HG02571 (cell line): ENCODE data around the gene DCXR.

Source experiments
- ATAC-seq: cut with Tn5 transposase; IDR thresholded peaks from one replicate; pipeline ENCODE4 v1.9.1; 2021; ENCODE audit warnings: mild to moderate bottlenecking, moderate library complexity; ENCODE audit not compliant: unreplicated experiment

Gene DCXR

DNA sequence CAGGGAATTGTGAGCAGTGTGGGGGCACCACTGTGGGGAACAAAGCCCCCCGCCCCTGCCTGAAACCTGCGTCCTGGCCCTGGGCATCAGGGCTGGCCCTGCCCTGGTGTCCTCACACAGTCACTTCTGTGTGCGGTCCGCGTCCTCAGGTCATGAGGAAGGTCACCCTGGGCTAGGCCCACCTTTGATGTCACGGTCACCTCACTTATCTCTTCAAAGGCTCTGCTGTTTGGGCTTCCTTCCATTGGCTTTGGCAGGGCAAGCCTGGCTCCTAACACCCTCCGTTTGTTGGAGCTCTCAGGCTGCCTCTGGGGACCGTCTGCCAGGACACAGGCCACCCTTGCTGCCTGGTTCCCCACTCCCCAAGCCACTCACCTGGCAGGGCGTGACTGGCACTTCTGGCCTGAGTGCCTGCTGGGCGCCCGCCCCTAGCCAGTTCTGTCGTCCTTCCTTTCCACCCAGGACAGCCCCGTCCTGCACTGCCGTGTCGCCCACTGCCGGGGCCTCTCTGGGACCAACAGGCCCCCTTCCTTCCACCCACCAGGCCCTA, 23.6 kb downstream of the DCXR start:
- ATAC-seq = no peak

DNA sequence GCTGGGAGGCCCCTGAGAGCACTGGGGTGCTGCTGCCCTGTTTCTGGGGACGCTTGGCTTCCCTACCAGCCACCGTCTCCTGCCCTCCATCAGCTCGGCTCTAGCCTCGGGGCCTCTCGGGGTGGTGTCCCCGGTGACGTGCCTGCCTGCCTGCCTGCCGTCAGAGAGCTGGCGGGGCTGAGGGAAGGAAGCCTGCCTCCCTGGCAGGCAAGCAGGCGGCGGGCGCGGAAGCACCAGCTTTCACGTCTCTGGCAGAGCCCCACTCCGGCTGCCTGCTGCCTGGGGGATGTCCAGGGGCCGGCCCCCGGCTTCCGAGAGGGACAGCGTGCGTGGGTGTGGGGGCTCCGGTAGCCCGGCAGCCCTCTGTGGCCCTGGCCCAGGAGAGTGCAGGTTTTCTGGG, 24.2 kb downstream of the DCXR start:
- no peak for ATAC-seq

DNA sequence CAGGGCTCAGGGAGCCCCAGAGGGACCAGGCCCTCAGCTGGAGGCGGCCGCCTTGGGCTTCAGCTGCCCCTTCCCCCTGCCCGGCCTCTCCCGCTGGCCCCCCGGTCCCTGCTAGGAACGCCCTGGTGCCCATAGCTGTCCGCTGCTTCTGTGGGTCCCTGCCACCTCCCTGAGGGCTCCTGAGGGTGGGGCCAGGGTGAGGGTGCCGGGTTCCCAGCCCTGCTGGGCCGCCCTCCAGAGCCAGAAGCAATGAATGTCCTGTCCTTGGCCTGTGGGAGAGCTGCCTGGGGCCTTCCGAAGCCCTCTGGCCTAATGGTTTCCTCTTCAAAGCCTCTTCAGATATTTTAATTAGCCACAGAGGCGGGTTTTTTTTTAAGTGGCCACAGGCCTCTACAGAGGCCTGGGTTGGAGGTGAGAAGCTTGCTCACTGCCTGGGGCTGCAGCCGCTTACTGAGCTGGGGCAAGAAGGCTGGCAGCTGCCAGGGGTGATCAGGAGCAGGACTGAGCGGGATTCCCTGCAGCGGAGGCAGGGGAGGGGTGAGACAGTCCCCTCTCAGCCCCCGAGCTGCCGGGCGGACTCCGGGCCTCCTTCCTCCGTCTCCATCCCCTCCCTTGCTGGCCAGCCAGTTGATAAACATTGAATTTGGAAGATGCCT, 24.7 kb downstream of the DCXR start:
- ATAC-seq = no peak

DNA sequence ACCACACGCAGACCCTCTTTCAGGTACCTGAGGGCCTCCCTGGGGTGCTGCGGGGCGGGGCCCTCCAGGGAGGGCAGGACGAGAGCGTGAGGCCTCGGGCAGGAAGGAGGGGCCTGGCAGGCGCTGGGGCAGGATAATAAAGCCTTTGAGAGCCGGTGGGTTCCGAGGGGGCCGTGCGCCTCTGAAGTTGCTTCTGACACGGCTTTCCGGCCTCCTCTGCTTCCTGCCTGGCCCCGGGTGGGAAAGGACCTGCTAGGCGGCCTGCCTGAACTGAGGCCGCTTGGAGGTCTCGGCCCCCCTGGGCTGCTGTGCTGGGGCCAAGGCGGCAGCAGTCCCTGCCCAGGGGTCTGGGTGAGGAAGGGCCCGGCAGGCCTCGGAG, 25.2 kb downstream of the DCXR start:
- no peak for ATAC-seq

DNA sequence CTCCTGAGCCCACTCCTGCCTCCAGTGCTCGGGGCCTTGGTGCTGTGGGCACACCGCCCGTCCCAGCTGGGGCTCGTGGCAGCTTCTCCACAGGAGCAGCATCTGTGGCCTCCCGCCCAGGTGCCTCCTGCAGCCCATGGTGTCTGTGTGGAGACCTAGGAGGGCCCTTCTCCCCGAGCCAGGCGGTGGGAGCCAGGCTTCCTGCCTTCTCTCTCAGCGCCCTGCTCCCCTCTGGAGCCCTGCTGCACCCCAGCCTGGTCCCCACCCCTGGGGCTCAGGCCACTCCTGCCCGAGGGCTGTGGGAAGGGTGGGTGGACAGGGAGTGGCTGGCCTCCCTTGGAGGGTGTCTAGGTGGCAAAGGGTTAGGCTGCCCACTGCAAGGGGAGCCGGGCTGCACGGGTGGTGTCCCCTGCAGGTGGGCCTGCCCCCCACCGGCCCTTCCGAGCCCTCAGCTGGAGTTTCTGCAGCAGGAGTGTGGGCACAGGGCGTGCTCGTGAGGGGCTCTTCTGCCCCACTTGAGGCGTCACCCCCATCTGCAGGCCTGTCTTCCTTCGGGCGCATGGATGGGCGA, 25.8 kb downstream of the DCXR start:
- no peak for ATAC-seq

DNA sequence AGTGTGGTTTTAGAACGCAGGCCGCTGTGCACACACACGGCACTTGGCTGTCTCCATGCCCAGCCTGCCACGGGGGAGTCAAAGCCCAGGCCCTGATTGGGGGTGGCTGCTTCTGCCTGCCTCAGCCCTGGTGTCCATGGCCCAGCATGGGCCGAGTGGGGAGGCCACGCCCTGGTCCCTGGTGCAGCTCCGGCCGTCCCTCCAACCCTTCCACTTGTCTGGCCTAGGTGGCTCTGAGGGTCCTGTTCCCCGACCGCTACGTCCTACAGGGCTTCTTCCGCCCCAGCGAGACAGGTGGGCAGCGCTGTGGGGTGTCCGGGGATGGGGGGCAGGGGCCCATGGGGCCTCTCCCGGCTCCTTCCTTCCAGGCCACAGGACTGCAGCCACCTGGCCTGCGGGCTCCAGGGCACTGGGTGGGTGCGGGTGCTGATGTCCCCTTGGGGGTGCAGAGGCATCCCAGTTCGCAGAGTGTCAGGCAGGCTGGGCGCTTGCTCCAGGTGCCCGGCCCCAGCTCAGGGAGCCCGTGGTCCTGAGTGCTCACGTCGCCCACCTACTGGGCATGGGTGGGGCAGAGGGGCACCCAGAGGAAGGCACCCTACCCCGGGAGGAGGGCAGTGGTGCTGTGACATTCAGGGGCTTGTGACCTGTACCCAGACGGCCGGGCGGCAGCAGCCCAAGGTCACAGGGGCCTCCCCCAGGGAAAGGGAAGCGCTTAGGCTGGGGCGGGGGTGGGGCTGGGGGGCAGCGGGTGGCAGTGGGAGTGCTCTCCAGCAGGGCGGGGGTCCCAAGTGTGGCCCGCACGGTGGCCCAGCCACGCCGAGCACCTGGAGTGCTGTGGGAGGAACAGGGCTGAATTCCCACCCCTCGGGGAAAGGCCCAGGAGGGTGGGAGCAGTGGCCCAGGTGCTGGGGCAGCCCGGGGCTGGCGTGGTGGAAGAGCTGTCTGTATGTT, 26.6 kb downstream of the DCXR start:
- ATAC-seq = no peak

DNA sequence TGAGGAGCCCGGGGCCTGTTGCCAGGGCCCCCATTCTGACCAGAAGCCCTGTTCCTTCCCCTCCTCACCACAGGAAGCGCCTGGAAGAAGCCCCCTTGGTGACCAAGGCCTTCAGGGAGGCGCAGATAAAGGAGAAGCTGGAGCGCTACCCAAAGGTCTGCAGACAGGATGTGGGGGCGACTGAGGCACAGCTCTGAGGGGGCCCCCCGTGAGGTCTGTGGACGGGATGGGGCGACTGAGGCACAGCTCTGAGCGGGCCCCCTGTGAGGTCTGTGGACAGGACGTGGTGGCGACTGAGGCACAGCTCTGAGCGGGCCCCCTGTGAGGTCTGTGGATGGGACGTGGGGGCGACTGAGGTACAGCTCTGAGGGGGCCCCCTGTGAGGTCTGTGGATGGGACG, 28.1 kb downstream of the DCXR start:
- no peak for ATAC-seq

DNA sequence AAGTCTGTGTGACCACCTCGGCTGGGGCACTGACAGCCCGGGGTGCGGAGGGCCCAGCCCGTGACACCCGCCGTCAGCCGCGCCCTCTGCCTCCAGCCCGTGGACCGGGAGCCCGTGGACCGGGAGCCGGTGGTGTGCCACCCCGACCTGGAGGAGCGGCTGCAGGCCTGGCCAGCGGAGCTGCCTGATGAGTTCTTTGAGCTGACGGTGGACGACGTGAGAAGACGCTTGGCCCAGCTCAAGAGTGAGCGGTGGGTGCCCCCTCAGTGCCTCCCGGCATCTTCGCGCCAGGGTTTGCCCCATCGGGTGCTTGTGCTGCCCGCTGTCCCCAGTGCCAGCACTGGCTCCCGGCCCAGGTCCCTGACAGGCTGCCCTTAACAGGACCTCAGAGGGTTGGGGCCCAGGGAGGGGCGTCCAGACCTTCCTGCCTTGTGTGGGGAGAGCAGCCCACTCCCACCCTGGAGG, 28.5 kb downstream of the DCXR start:
- ATAC-seq = no peak

DNA sequence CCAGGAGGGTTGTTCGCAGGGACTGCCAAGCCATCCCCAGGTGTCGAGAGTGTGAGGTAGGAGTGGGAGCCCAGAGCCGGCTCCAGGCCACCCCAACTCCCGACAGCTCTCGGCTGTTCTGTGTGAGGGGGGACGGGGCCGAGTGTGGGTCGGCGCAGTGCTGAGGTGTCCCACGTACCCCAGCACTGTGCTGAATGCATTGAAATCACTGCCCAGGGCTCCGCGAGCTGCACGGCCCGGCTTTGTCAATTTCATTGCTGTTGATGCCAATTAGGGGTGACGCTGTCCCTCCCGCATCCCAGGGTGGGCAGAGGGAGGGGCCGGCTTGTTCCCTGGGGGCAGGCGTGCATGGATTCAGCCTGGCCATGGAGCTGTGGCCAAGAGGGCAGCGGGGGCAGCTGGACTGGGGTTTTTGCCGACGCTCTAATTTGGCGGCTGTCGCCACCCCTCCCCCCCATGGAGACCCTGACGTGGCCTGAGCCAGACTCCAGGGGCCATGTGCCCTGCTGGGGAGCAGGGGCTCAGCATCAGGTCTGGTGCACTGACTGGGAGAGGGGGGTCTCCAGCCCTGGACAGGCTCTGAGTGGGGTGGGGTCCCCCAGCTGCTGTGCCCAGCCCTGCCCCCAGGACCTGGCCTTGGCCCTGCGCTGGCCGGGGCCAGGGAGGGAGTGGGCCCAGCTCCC, 29.1 kb downstream of the DCXR start:
- no peak for ATAC-seq

DNA sequence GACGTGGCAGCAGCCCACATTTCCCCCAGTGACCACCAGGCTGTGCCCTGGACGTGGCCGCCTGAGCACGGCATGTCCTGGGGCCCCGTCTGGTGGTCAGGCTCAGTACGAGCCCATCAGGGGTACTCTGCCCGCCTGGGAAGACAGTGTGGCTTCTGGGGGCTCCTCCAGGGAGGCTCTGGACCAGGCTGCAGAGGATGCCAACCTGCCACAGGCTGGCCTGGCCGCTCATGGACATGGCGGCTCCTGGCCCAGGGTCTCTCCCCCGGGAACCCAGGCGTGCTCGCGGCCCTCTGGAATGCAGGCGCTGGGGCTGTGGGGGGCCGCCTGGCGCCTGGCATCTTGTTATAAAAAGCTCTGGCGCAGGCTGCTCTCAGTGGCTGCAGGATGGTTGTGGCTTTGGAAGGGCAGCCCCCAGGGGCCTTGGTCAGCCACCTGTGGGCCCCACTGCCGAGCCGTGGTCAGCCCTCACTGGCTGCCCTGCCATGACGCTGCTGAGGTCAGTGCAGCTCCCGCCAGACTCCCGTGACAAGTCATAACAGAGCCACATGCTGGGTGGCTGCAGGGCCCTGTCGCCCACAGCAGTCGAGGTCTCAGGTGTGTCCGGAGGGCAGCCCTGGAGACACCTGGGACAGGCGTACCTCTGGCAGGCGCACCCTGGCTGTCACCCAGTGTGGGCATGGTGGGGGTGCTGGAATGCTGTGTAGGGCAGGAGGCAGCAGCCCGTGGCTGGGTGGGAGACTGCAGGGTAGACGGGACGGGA, 29.8 kb downstream of the DCXR start:
- ATAC-seq = no peak

DNA sequence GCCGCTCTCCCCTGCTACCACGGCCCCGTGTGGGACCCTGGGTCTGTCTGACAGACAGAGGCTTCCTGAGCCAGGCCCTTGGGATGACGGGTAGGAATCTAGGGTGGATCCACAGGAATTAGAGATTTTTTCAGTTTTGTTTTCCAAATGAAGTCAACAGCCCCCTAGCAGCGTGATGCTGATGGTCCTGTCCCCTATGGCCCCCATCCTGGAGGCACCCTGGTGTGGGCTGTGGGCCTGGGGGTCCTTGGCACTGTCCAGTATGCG, 30.3 kb downstream of the DCXR start:
- ATAC-seq = no peak

DNA sequence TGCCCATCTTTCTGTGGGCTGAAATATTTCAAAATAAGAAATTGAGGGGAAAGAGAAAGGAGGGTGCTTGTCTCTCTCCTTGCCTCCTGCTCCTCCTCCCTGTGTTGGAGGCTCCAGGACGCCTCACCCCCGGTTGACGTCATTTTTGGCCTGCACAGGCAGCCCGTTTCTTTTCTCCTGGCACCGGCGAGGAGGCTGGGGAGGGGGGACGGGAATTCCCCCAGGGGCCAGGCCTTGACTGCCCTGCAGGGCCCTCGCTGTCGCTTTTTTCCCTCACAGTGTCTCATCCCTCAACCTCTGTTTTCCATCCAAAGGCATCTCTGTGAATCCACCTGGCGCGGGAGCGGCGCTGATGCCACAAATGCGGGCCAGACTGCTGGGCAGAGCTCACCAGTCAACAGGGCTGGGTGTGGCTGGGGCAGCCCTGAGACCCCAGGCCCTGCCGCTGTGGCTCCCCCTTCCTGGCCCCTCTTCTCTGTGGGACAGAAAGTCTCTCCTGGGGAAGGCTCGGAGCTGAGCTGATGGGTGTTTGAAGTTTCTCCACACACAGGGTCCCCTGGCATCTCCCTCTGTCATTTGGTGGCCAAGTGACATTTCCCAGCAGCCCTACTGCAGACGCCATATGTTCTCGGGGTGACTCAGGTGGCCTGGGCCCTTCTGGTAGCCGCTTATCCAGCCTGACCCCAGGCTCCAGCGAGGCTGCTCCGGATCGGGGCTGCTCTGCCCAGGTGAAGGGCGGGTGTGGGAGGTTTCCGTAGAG, 30.8 kb downstream of the DCXR start:
- ATAC-seq = no peak

DNA sequence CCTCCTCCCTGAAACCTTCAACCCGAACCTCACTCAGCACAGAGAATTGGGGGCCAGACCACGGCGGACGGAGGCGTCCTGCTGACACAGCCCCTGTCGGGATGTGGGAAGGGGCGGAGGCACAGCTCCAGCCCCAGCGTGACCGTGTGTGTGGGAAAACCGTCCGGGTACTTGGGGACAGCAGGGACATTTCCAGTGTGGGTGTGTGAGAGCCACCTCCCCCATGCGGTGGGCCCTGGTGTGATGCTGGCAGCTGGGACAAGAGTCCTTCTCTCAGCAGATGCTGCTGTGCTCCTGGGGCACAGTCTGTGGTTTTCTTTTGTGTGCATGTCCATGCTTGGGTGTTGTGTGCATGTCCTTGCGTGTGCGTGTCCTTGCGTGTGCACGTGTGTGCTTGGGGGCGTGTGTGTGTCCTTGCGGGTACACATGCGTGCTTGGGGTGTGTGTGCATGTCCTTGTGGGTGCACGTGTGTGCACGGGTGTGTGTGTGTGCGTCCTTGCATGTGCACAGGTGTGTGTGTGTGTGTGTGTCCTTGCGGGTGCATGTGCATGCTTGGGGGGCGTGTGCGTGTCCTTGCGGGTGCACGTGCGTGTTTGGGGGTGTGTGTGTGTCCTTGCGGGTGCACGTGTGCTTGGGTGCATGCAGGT, 31.7 kb downstream of the DCXR start:
- no peak for ATAC-seq

DNA sequence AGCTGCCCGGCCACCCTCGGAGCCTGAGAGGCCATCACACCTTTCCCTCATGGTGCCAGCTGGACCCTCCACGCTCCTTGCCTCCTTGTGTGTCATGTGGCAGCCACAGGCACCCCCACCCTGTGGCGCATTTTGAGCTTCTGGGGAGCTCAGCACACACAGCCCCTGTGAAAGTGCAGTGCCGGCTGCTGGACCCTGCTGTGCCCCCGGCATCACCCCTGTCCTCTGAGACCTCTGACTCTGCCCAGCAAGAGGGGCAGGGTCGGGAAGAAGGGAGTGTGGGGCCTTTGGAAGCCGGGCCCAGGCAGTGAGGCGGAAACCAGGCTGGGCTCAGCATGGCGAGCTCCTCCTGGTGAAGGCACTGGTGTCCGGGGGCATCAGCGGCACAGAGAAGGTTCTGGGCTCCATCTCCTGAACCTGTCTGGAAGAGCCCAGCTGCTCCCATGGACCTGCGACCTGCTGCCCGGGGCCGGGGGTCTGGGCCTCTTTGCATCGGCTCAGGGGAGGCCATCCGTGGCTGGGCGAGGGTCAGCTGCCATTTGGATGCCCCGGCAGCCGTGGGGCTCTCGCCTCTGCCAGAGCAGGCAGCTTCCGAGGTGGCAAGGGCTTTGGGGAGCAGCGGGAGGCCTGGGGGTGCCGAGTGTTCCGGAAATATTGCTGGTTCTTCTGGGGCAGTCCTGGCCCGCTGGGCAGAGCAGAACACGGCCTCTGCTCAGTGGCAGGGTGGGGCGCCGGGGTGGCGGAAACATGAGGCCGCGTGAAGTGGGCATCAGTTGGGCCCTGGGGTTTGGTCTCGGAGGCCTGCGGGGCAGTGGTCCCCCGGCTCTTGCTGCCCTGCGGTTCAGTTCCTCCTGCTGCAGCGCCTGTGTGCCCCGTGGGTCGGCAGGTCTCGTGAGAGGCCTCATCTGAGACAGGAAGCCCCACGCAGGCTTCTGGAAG, 32.7 kb downstream of the DCXR start:
- ATAC-seq = no peak

DNA sequence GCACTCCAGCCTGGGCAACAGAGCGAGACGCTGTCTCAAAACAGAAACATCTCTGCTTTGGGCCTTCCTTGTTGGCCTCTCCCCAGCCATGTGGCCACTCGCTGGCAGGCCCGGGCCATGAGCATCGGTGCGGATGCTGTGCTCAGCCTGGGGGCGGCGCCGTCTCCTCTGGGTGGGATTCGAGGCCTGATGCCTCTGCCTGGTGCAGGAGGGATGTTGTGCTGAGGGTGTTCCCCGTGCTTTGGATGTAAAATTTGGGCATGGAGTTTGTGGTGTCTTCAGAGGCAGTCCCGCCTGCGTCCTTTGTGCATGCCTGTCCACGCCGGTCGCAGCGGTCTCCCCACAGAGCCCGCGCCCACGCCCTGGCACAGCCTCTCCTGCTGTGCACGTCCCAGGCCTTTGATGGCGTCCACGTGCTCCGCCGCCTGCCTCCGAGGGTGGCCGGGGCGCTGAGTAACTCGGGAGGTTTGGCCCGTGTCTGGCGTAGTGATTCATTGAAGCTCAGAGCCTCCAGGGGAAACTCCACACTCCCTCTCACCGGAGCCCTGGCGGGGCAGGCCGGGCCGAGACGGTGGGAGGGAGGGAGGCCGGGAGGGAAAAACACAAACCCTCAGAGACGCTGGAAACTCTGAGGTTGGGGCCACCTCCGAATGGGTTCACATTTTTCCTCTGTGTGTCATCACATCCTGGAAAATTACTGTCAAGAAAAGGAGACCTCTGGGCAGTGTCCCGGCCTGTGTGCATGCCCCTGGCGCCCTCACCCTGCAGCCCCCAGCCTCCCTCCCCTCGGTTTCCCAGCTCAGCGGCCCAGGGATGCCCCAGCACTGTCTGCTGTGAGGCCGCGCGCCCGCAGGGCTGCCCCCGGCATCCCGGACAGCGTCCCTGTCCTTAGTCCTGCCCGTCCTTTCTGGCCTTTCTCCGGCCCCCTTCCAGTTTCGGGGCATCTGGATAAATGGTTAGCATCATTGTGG, 33.8 kb downstream of the DCXR start:
- ATAC-seq = no peak

DNA sequence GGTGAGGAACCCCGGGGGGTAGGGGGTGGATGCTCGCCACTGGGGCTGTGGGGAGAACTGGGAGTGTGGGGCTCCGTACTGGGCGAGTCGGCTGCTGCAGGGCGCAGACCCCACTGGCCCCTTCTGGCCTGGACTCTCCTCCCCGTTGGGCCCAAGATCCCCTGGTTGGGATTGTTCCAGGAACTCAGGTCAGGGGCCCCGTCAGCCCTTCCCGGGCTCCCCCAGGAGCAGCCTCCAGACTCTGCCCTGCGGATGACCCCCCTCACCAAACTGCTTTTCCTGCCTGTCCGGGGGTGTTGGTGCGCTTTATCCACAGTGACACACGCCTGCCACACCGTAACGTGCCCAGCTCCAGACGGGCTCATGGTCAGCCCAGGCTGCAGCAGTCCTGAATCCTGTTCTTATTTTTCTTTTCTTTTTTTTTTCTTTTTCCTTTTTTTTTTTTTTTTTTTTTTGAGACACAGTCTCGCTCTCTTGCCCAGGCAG, 35.9 kb downstream of the DCXR start:
- no peak for ATAC-seq
